Measurements from ENCODE around the gene LNP1. TPM values are rescaled to one million over a fixed set of nuclear protein-coding genes. Genes with fewer than 3 reads are reported as not detected.

Gene LNP1
- total RNA-seq, 1 donor from 2014 or later = 2.7 TPM

DNA sequence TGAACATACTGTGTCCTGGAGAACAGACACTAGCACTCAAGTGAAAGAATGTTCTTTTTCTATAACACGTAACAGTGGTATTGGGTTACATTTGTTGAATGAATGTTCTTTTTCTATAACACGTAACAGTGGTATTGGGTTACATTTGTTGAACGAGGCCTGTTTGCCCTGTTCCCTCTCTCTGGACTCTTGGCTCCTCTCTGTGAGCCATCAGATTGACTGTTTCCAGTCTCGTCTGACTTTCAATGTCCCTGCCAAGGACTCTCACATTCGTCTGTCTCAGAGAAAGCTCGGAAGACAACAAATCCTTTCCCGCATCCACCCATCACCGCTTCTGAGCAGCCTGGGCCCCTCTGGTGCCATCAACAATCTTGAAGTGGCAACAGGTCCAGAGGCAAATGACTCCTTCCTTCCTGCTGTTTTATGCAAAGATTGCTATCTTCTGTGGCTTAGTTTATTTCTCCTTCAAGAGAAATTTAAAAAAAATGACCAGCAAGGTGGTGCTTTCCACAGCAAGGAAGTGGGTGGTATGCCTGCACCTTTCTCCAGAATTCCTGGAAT lies 99.1 kb downstream of the LNP1 start:
- H3K9me3 Mint-ChIP-seq (ENCODE audit: low read depth) = no peaks in the 10 kb centered on the region
- no peak for DNase-seq (ENCODE audit: low spot score, unreplicated experiment)
- TF ChIP-seq, protein P1, sequence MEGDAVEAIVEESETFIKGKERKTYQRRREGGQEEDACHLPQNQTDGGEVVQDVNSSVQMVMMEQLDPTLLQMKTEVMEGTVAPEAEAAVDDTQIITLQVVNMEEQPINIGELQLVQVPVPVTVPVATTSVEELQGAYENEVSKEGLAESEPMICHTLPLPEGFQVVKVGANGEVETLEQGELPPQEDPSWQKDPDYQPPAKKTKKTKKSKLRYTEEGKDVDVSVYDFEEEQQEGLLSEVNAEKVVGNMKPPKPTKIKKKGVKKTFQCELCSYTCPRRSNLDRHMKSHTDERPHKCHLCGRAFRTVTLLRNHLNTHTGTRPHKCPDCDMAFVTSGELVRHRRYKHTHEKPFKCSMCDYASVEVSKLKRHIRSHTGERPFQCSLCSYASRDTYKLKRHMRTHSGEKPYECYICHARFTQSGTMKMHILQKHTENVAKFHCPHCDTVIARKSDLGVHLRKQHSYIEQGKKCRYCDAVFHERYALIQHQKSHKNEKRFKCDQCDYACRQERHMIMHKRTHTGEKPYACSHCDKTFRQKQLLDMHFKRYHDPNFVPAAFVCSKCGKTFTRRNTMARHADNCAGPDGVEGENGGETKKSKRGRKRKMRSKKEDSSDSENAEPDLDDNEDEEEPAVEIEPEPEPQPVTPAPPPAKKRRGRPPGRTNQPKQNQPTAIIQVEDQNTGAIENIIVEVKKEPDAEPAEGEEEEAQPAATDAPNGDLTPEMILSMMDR (IDR thresholded peaks at IDR 0.05; ENCODE audit: unreplicated experiment) = no peak
- peaks cover 2% of the 10 kb centered on the region for H3K4me1 Mint-ChIP-seq (ENCODE audit: low read depth)
- H3K27ac Mint-ChIP-seq = no peak overlapping the region
- H3K27me3 Mint-ChIP-seq = no peaks in the 10 kb centered on the region
- H3K36me3 Mint-ChIP-seq (ENCODE audit: insufficient read depth) = no peaks in the 10 kb centered on the region
- no peak overlapping the region for H3K4me3 Mint-ChIP-seq (ENCODE audit: low read depth)

DNA sequence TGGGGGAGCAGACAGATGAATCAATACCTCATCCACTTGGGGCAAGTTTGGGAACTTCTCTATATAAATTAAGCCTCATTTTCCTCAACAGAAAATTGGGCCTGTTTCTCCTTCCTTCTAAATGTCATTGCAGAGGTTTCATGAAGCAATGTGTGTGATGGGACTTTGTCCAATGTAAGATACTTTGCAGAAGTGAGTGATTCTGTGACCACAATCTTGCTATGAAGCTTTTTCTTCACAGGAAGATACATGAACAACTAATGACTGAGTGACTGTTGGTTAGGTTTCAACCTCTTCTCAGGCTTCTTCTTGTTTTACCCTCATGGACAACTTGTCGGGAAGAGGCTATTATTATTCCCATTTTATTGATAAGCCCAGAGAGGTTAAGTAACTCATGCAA lies 102.1 kb downstream of the LNP1 start:
- H3K4me3 Mint-ChIP-seq (ENCODE audit: low read depth) = no peak overlapping the region
- peaks cover 2% of the 10 kb centered on the region for H3K4me1 Mint-ChIP-seq (ENCODE audit: low read depth)
- H3K36me3 Mint-ChIP-seq (ENCODE audit: insufficient read depth) = peaks cover 2% of the 10 kb centered on the region
- no peak for DNase-seq (ENCODE audit: low spot score, unreplicated experiment)
- no peaks in the 10 kb centered on the region for H3K27me3 Mint-ChIP-seq
- TF ChIP-seq, protein P1 (IDR thresholded peaks at IDR 0.05; ENCODE audit: unreplicated experiment) = no peak
- no peak overlapping the region for H3K27ac Mint-ChIP-seq
- peaks cover 11% of the 10 kb centered on the region for H3K9me3 Mint-ChIP-seq (ENCODE audit: low read depth)

Other genes starting within 250 kb of the LNP1 start
- gene TBC1D23, start 140.5 kb upstream of the LNP1 start, total RNA-seq = 44.6 and 48.8 TPM in 2 replicates
- 54.3 and 61.1 TPM in 2 replicates for gene NIT2, start 66.8 kb upstream of the LNP1 start, total RNA-seq
- 38.3 and 41.8 TPM in 2 replicates for gene TOMM70, start 450 bp upstream of the LNP1 start, total RNA-seq
- 9.9 and 13.6 TPM in 2 replicates for gene TMEM45A, start 91.1 kb downstream of the LNP1 start, total RNA-seq
- 1.3 and 1.4 TPM in 2 replicates for gene ADGRG7, start 208.1 kb downstream of the LNP1 start, total RNA-seq